ENCODE results near the gene EMX2.

EMX2 gene

GRCh38 chr10:117551330-117552155 is 9.0 kb downstream of the EMX2 start:
- no peaks in the 10 kb centered on the region for H3F3A ChIP-seq (ENCODE audit: insufficient read depth, low read length)
- H3K9me3 ChIP-seq (ENCODE audit: low read length), result no peaks in the 10 kb centered on the region
- no peaks in the 10 kb centered on the region for H3K36me3 ChIP-seq (ENCODE audit: insufficient read depth, low read length)
- no peak overlapping the region for H2AFZ ChIP-seq (ENCODE audit: low read length)
- no peaks in the 10 kb centered on the region for H4K20me1 ChIP-seq (ENCODE audit: insufficient read depth, low read length)
- no peak overlapping the region for H3K4me3 ChIP-seq (ENCODE audit: low read depth, low read length, poor library complexity, severe bottlenecking)
- H3K79me2 ChIP-seq (ENCODE audit: insufficient read depth, low read length), result no peaks in the 10 kb centered on the region
- no peak overlapping the region for H3K27ac ChIP-seq (ENCODE audit: low read depth, low read length, poor library complexity, severe bottlenecking)
- no peaks in the 10 kb centered on the region for H3K4me1 ChIP-seq (ENCODE audit: insufficient read depth, low read length, severe bottlenecking)
- H3K9ac ChIP-seq (ENCODE audit: low read length), result no peak overlapping the region
- H3K27me3 ChIP-seq (ENCODE audit: insufficient read depth, low read length), result no peaks in the 10 kb centered on the region; the same call in 1 of the 2 replicates
- no peaks in the 10 kb centered on the region for H3K9me2 ChIP-seq (ENCODE audit: low read depth, low read length)
- no peak for TF ChIP-seq CTCF (IDR thresholded peaks at IDR 0.05; ENCODE audit: low read length)
- TF ChIP-seq EZH2 (IDR thresholded peaks at IDR 0.05; ENCODE audit: borderline replicate concordance, low read length), result no peak
- no peak overlapping the region for H3K4me2 ChIP-seq (ENCODE audit: low read length)

GRCh38 chr10:117552156-117552631 is 9.6 kb downstream of the EMX2 start:
- Histone ChIP-seq H3K9me2 (ENCODE audit: low read depth, low read length) (no peaks in the 10 kb centered on the region), H3F3A (ENCODE audit: insufficient read depth, low read length) (no peaks in the 10 kb centered on the region), H3K9ac (ENCODE audit: low read length) (no peak overlapping the region), H3K9me3 (ENCODE audit: low read length) (no peaks in the 10 kb centered on the region), H3K4me1 (ENCODE audit: insufficient read depth, low read length, severe bottlenecking) (no peaks in the 10 kb centered on the region), H4K20me1 (ENCODE audit: insufficient read depth, low read length) (no peaks in the 10 kb centered on the region), H2AFZ (ENCODE audit: low read length) (no peak overlapping the region), H3K4me3 (ENCODE audit: low read depth, low read length, poor library complexity, severe bottlenecking) (no peak overlapping the region), H3K27ac (ENCODE audit: low read depth, low read length, poor library complexity, severe bottlenecking) (no peak overlapping the region), H3K79me2 (ENCODE audit: insufficient read depth, low read length) (no peaks in the 10 kb centered on the region), H3K4me2 (ENCODE audit: low read length) (no peak overlapping the region), H3K36me3 (ENCODE audit: insufficient read depth, low read length) (no peaks in the 10 kb centered on the region), H3K27me3 (ENCODE audit: insufficient read depth, low read length) (no peaks in the 10 kb centered on the region; the same call in 1 of the 2 replicates)
- TF ChIP-seq EZH2 (IDR thresholded peaks at IDR 0.05; ENCODE audit: borderline replicate concordance, low read length) (no peak), CTCF (IDR thresholded peaks at IDR 0.05; ENCODE audit: low read length) (no peak)

- Histone ChIP-seq H3K4me1 (ENCODE audit: insufficient read depth, low read length, severe bottlenecking) (no peaks in the 10 kb centered on the region), H3K4me2 (ENCODE audit: low read length) (no peak overlapping the region), H4K20me1 (ENCODE audit: insufficient read depth, low read length) (no peaks in the 10 kb centered on the region), H3K36me3 (ENCODE audit: insufficient read depth, low read length) (no peaks in the 10 kb centered on the region), H3F3A (ENCODE audit: insufficient read depth, low read length) (no peaks in the 10 kb centered on the region), H3K9me3 (ENCODE audit: low read length) (no peaks in the 10 kb centered on the region), H3K9ac (ENCODE audit: low read length) (no peak overlapping the region), H3K4me3 (ENCODE audit: low read depth, low read length, poor library complexity, severe bottlenecking) (no peak overlapping the region), H3K27ac (ENCODE audit: low read depth, low read length, poor library complexity, severe bottlenecking) (no peak overlapping the region), H3K9me2 (ENCODE audit: low read depth, low read length) (no peaks in the 10 kb centered on the region), H3K79me2 (ENCODE audit: insufficient read depth, low read length) (no peaks in the 10 kb centered on the region), H3K27me3 (ENCODE audit: insufficient read depth, low read length) (no peaks in the 10 kb centered on the region; the same call in 1 of the 2 replicates), H2AFZ (ENCODE audit: low read length) (no peak overlapping the region)
- TF ChIP-seq CTCF (IDR thresholded peaks at IDR 0.05; ENCODE audit: low read length) (no peak), EZH2 (IDR thresholded peaks at IDR 0.05; ENCODE audit: borderline replicate concordance, low read length) (no peak)
Measured at GRCh38 chr10:117552701-117553141, 10.2 kb downstream of the EMX2 start.

Data from OCI-LY1 (cell line).